Heart left ventricle (tissue), 16 donors: ENCODE data around the gene SLC31A1. TPM values are rescaled to one million over a fixed set of nuclear protein-coding genes. Genes with fewer than 3 reads are reported as not detected.

Experiments used
- ATAC-seq, 4 donors: fragments of 200-7000 bp; cut with Tn5 transposase; one replicate each; pipeline ENCODE4 v1.9.1; 2020 to 2022; ENCODE audit warnings: moderate library complexity in 4 of 4, mild to moderate bottlenecking in 3 of 4, moderate number of reproducible peaks in 1 of 4
- DNase-seq, 5 donors: peaks; one replicate each; pipeline ENCODE4 v3.0.0-alpha.2; 2020
- H3K27ac ChIP-seq, 12 donors: fragments of 200-600 bp; sonication (generic) in 4 of 12; one replicate each; pipeline versions ENCODE4 v1.5.0 to v1.8.0; 2016 to 2022; ENCODE audit warnings: mild to moderate bottlenecking in 2 of 12
- H3K27me3 ChIP-seq, 9 donors: fragments of 200-600 bp; sonication (generic) in 2 of 9; one replicate each; pipeline versions ENCODE4 v1.5.1 to v1.8.0; 2016 to 2022; ENCODE audit warnings: mild to moderate bottlenecking in 3 of 9
- H3K36me3 ChIP-seq, 9 donors: fragments of 200-600 bp; sonication (generic) in 2 of 9; one replicate each; pipeline versions ENCODE4 v1.5.0 to v1.8.0; 2018 to 2022; ENCODE audit warnings: mild to moderate bottlenecking in 2 of 9
- H3K4me1 ChIP-seq, 12 donors: fragments of 200-600 bp; sonication (generic) in 4 of 12; one replicate each; pipeline versions ENCODE4 v1.5.0 to v1.8.0; 2016 to 2022; ENCODE audit warnings: mild to moderate bottlenecking in 3 of 12
- H3K4me3 ChIP-seq, 12 donors: fragments of 200-600 bp; sonication (generic) in 4 of 12; one replicate each; pipeline versions ENCODE4 v1.5.0 to v1.8.0; 2017 to 2022; ENCODE audit warnings: mild to moderate bottlenecking in 9 of 12, moderate library complexity in 4 of 12
- H3K9me3 ChIP-seq, 12 donors: fragments of 200-600 bp; sonication (generic) in 4 of 12; one replicate each; pipeline versions ENCODE4 v1.5.0 to v1.8.0; 2016 to 2022; ENCODE audit warnings: mild to moderate bottlenecking in 1 of 12
- POLR2A ChIP-seq, 2 donors: fragments of 450-650 bp; IDR thresholded peaks; one replicate each; pipeline ENCODE4 v1.6.1; 2017; ENCODE audit warnings: antibody characterized with exemption in 2 of 2, mild to moderate bottlenecking in 2 of 2, moderate library complexity in 2 of 2
- WGBS, 4 donors: extraction: QIAGEN DNeasy Blood & Tissue Kit in 2 of 4; methylation state at CpG; one replicate each; pipeline versions ENCODE4 v1.1.5 to v1.1.7; 2013 to 2018; 5-methylcytosine and 5-hydroxymethylcytosine counted together
- intact Hi-C, 10 donors: fragments of 100-400 bp; cut with DNase I; formaldehyde crosslinking; loops; one replicate each; pipeline versions ENCODE4 v1.11.1 to v1.14.2; 2022
- polyA plus RNA-seq, 2 donors: library from polyadenylated mRNA; stranded (reverse); fragments of 200-250 nt; gene quantifications; one replicate each; pipeline ENCODE4 v1.2.3, GENCODE V29; 2013
- total RNA-seq, 9 donors: library from RNA; depleted of rRNA in 2 of 9; stranded (reverse); fragments of >200 nt in 2 of 9; fragmentation: NEBNext Ultra II Directional in 3 of 9; extraction: Animal tissue kit (Norgen Biotek cat#: 25700) in 3 of 9; gene quantifications; one replicate each; pipeline versions ENCODE4 v1.1.0 to v1.2.4, GENCODE V29; 2016 to 2023
- TF ChIP-seq, protein P1 (sequence below), 12 donors: fragments of 200-600 bp; sonication (generic) in 4 of 12; IDR thresholded peaks; one replicate each; pipeline versions ENCODE4 v1.5.0 to v1.8.0; 2018 to 2022; ENCODE audit warnings: antibody characterized with exemption in 12 of 12, mild to moderate bottlenecking in 5 of 12
- donor health status: ischemic (EF 13 %, LVEDD 7.1; RV severe dilation, severe dysfunction).
- donor health status: healthy with polysubstance abuse.
- donor health status: DM: no; HTN: yes; CAD: no.
- donor health status: DM: no; HTN: no; CAD: no.
- donor health status: ischemic (EF 25% LVEDD 6.9; RV normal size, moderate dysfunction).
- donor health status: ischemic (EF 25% LVEDD 5.7; RV mildly dilated, moderate dysfunction).
- donor health status: healthy.
- donor health status: DM: yes; HTN: yes; CAD: no.
- donor health status: ischemic (EF 35%, LVEDD 5.7; RV mildly dilated, moderate dysfunction).
- donor health status: nonischemic (EF 11% LVEDD 7.7; RV severe dilation, severe dysfunction).
- donor health status: DM: yes; HTN: yes; CAD: no.
- donor health status: PGD.
- donor health status: ischemic (EF 29% LVEDD 5.4; RV normal size, mild dysfunction).
- donor health status: nonischemic (EF 23%, LVEDD 6.1; RV moderate dilation, normal function).

Gene SLC31A1
- total and polyA plus RNA-seq, 11 donors = 4.2 to 22.3 (median 10.7) TPM

DNA sequence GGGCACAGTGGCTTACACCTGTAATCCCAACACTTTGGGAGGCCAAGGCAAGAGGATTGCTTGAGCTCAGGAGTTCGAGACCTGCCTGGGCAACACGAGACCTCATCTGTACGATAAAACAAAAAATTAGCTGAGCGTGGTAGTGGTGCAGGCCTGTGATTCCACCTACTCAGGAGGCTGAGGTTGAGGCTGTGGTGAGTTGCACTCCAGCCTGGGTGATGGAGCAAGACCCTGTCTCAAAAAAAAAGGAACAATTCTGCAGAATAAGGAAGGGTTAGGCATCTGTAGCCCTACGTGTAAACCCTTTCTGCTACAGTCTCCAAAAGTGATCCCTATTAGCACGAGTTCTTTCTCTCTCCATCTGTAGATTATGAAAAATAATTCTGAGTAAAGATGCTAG lies 34.1 kb downstream of the SLC31A1 start:
- no peak for DNase-seq
- Histone ChIP-seq H3K9me3 (peaks cover 0 to 3% (median 0%) of the 10 kb centered on the region in 12 donors), H3K4me1 (no peaks in the 10 kb centered on the region), H3K36me3 (peaks cover 0 to 50% (median 41%) of the 10 kb centered on the region in 9 donors), H3K27ac (no peak overlapping the region), H3K27me3 (no peaks in the 10 kb centered on the region), H3K4me3 (no peak overlapping the region)
- TF ChIP-seq, protein P1, sequence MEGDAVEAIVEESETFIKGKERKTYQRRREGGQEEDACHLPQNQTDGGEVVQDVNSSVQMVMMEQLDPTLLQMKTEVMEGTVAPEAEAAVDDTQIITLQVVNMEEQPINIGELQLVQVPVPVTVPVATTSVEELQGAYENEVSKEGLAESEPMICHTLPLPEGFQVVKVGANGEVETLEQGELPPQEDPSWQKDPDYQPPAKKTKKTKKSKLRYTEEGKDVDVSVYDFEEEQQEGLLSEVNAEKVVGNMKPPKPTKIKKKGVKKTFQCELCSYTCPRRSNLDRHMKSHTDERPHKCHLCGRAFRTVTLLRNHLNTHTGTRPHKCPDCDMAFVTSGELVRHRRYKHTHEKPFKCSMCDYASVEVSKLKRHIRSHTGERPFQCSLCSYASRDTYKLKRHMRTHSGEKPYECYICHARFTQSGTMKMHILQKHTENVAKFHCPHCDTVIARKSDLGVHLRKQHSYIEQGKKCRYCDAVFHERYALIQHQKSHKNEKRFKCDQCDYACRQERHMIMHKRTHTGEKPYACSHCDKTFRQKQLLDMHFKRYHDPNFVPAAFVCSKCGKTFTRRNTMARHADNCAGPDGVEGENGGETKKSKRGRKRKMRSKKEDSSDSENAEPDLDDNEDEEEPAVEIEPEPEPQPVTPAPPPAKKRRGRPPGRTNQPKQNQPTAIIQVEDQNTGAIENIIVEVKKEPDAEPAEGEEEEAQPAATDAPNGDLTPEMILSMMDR (IDR thresholded peaks at IDR 0.05) = no peak
- TF ChIP-seq POLR2A (IDR thresholded peaks at IDR 0.05) = no peak
- intact Hi-C loops = no loop called here
- 85 to 95% (median 93%) methylated on average over 6 of the region's 6 CpGs for WGBS, 4 donors
- no peak for ATAC-seq

DNA sequence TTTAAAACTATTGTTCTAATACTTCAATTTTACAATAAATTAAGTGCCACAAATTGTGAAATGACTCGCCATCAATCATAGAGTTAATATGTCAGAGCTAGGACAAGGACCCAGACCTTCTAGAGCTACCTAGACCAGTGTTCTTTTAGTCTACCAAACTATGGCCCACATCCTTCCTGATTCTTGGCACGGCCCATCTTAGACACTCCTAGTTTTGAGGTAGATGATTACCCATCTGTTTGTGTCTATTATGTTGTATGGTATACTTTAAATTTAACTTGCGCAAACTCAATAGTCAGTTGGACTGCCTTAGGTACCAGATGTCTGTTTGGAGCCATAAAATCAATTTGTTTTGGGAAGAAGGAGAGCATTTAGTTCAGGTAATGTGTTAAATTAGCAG lies 36.5 kb downstream of the SLC31A1 start:
- whole genome bisulfite sequencing, 4 donors = 92 to 97% (median 95%) methylated on average over 3 of the region's 3 CpGs
- H3K27me3 ChIP-seq = no peaks in the 10 kb centered on the region
- no peak overlapping the region for H3K27ac ChIP-seq
- H3K4me1 ChIP-seq = no peaks in the 10 kb centered on the region
- ATAC-seq = no peak
- no peak overlapping the region for H3K4me3 ChIP-seq
- no peak for DNase-seq
- H3K9me3 ChIP-seq = no peaks in the 10 kb centered on the region
- TF ChIP-seq POLR2A (IDR thresholded peaks at IDR 0.05) = no peak
- TF ChIP-seq, protein P1 (IDR thresholded peaks at IDR 0.05) = no peak
- peaks cover 0 to 73% (median 64%) of the 10 kb centered on the region in 9 donors for H3K36me3 ChIP-seq
- intact Hi-C loops = no loop called here

DNA sequence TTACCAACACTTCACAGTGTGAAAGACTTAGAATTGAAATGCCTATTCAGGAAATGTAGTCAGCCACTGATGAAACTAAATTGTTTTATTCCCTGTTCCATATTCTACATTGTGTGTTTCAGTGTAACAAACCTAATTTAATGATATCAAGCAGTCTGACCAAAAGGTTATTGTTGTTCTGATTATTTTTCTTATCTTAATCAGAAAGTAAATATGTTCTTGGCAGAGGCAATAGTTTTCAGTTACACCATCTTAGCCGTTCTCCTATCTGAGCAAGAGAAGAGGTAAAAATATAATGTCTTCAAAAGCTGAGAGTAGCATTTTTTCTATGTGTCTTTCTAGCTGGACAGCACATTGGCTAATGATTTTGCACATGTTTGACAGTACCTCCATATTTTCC lies 36.9 kb downstream of the SLC31A1 start:
- ATAC-seq = no peak
- no peak for DNase-seq
- intact Hi-C loops = no loop called here
- no peak overlapping the region for H3K4me3 ChIP-seq
- H3K27ac ChIP-seq = no peak overlapping the region
- H3K4me1 ChIP-seq = no peaks in the 10 kb centered on the region
- H3K27me3 ChIP-seq = no peaks in the 10 kb centered on the region
- no peaks in the 10 kb centered on the region for H3K9me3 ChIP-seq
- WGBS, 4 donors = 41 to 50% (median 46%) methylated on average over 1 of the region's 1 CpG
- peaks cover 0 to 77% (median 66%) of the 10 kb centered on the region in 9 donors for H3K36me3 ChIP-seq
- no peak for TF ChIP-seq POLR2A (IDR thresholded peaks at IDR 0.05)
- TF ChIP-seq, protein P1 (IDR thresholded peaks at IDR 0.05) = no peak

DNA sequence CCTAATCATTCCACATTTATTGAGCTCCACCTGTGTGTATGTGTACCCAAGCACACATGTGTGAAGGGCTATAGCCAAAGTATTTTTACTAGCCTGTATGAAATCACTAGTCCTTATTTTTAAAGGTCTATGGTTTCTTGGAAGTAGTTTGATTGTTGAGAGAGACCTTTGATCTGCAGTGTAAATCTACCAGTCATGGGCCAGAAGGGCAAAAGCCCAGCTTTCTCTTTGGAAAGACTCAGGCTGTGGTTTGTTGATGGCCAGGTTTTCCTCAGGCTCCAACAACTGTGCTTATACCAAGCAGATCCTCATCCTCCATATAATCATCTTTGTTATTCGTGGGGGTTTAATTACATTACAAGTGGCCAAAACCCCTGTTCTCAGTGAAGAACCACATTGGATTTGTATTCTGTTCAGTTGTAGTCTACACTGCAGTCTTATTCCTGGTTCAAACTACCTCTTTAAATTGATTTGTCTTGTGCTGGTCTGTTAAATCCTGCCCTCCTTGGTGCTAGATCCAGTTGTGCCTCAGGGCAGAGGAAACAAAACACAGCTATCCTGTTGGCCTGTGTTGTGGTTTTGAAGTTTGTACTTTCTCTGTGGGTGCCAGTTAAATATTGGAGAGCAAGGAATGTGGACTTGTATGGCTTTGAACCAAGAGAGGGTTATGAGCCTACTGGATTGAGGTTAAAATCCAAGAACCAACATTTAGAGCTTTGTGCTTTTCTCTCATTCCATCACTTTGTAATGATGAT lies 40.8 kb downstream of the SLC31A1 start:
- Histone ChIP-seq H3K27ac (no peak overlapping the region), H3K4me3 (no peak overlapping the region), H3K27me3 (no peaks in the 10 kb centered on the region), H3K4me1 (no peaks in the 10 kb centered on the region), H3K9me3 (no peaks in the 10 kb centered on the region), H3K36me3 (peaks cover 0 to 83% (median 71%) of the 10 kb centered on the region in 9 donors)
- no peak for TF ChIP-seq POLR2A (IDR thresholded peaks at IDR 0.05)
- TF ChIP-seq, protein P1 (IDR thresholded peaks at IDR 0.05) = no peak
- ATAC-seq (no peak), DNase-seq (no peak)
- intact Hi-C loops = no loop called here
- 90 to 98% (median 94%) methylated on average over 1 of the region's 1 CpG for WGBS, 4 donors
